COR-L47 (cell line): ENCODE measurements around the gene TOR4A.
"Not testable (repeated sequence)": the region's sequence is repeated elsewhere in the genome, so short reads cannot be mapped to it uniquely, and the experiment has no call there.

Experiments used
- DNase-seq: peaks from one replicate; lab custom pipeline; 2025; lab: John Stamatoyannopoulos, UW

TOR4A gene

DNA sequence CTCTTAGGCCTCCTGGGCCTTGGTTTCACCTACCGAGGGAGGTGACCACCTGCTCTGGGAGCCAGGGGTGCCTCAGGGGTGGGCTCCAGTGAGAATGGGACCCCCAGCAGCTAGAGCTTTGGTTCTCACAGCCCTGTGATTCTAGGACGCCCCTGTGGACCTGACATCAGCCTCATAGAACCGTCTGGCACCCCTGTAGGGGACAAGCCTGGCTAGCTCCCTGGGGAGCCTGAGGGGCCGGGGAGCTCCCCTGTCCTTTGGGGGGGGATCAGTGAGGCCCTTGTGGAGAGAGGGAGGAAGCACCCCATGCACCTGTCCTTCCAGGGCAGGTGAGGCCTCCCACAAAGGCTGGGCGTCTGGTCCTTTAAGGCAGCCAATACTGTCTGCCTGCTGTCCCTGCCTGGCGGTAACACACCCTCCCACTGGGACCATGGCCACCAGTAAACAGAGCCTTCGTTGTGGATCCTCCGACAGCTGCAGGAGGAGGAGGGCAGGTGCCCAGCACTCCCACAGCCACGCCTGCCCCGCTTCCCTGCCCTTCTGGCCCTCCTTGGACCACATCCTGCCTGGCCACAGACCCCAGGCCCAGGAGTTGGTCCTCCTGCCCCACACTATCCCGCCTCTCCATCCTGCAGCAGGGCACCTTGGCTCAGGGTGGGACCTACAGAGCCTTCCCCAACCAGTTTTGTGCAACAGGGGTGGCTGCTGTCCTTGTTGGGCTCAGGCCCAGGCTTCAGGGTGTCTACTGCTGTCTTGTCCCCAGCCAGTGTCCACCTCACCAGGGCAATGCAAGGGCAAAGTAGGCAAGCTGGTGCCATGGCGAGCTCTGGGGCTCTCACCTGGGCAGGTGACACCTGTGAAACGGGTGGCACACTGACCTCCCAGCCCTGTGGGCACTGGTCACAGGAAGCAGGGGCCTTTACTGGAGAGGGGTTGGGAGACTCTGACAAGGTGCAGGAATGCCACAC lies 39.5 kb upstream of the TOR4A start:
- DNase-seq, result peak; percentile 86

DNA sequence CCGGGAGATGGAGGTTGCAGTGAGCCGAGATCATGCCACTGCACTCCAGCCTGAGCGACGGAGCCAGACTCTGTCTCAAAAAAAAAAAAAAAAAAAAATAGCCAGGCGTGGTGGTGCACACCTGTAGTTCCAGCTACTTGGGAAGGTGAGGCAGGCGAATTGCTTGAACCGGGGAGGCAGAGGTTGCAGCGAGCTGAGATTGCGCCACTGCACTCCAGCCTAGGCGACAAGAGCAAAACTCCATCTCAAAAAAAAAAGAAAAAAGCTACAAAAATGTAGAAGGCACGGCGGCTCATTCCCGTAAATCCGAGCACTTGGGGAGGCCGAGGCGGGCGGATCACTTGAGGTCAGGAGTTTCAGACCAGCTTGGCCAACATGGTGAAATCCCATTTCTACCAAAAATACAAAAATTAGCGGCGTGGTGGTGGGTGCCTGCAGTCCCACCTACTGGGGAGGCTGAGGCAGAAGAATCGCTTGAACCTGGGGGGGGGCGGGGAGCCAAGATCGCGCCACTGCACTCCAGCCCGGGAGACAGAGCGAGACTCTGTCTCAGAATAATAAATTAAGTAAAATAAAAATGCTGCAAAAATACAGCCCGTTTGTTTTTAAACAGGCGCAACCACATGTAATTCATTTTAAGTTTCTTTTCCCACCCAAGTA lies 37.9 kb upstream of the TOR4A start:
- DNase-seq, result not testable (repeated sequence)

- DNase-seq, result peak; percentile 75
Measured at GRCh38 chr9:137240318-137240840, 37.1 kb upstream of the TOR4A start.

DNA sequence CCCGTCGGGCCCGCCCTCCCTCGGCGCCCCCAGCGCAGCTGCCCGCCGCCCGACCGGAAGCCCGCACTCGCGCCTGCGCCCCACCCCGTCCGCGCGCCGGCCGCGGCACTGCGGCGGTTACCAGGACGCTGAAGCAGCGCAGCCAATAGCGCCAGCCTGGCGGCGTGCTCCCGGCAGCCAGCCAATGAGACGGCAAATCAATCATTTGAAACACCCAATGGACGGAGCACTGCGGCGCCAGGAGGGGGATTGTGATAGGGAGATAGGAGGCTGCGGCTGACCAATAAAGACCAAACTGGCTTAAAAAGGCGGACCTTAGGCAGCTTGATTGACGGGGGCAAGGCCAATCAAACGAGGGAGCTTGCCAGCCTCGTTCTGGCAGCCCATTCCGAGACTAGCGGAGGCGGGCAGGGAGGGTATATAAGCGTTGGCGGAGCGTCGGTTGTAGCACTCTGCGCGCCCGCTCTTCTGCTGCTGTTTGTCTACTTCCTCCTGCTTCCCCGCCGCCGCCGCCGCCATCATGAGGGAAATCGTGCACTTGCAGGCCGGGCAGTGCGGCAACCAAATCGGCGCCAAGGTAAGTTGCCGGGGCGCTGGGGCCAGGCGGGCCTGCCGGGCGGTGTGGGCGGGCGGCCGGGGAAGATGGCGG lies 36.6 kb upstream of the TOR4A start, which contains the start of gene TUBB4B:
Gene TUBB4B, plus strand, starts transcription at position 447 of the 649 bp plus-strand sequence. Its CDS starts 74 bp downstream, at position 521.
- peak; percentile 99 for DNase-seq

DNA sequence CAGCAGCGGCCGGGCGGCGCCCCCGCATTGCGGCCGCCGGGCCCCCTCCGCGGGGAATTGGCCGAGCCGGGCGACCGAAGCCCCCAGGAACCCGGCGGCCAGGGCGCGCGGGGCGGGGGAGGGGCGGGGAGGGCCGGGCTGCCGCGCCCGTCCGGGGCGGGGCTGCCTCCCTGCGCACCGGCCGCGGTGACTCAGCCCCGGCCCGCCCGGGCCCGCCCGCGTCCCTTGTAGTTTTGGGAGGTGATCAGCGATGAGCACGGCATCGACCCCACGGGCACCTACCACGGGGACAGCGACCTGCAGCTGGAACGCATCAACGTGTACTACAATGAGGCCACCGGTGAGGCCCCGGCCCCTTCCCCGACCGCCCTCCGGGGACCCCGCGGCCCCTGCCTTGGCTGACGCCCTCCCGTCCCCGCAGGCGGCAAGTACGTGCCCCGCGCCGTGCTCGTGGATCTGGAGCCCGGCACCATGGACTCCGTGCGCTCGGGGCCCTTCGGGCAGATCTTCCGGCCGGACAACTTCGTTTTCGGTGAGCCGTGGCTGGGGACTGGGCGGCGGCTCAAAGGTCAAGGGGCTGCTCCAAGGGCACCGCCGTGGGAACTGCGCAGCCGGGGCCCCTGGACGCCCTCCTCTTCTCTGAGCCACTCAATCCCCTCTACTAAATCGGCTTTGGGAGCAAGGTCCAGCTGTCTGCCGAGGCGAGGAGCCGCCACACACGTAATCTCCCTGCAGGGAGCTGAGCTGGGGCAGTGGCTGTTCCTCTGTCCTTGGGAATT lies 35.8 kb upstream of the TOR4A start:
- no peak for DNase-seq

DNA sequence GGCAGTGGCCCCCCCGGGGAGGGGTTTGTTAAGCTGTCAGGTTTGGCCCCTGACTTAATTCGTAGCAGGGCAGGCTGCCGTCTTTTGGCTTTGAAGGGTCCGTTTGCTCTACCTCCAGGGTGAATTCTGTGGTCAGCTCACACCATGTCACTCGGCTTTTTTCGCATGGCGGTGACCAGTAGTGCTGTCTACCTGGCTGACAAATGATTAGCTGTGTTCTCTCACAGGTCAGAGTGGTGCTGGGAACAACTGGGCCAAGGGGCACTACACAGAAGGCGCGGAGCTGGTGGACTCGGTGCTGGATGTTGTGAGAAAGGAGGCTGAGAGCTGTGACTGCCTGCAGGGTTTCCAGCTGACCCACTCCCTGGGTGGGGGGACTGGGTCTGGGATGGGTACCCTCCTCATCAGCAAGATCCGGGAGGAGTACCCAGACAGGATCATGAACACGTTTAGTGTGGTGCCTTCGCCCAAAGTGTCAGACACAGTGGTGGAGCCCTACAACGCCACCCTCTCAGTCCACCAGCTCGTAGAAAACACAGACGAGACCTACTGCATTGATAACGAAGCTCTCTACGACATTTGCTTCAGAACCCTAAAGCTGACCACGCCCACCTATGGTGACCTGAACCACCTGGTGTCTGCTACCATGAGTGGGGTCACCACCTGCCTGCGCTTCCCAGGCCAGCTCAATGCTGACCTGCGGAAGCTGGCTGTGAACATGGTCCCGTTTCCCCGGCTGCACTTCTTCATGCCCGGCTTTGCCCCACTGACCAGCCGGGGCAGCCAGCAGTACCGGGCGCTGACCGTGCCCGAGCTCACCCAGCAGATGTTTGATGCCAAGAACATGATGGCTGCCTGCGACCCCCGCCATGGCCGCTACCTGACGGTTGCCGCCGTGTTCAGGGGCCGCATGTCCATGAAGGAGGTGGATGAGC lies 35.0 kb upstream of the TOR4A start:
- DNase-seq, result no peak

DNA sequence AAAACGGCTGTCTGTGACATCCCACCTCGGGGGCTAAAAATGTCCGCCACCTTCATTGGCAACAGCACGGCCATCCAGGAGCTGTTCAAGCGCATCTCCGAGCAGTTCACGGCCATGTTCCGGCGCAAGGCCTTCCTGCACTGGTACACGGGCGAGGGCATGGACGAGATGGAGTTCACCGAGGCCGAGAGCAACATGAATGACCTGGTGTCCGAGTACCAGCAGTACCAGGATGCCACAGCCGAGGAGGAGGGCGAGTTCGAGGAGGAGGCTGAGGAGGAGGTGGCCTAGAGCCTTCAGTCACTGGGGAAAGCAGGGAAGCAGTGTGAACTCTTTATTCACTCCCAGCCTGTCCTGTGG lies 34.3 kb upstream of the TOR4A start:
- DNase-seq, result not testable (repeated sequence)

GRCh38 chr9:137243626-137244485 lies 33.7 kb upstream of the TOR4A start:
- no peak for DNase-seq

DNA sequence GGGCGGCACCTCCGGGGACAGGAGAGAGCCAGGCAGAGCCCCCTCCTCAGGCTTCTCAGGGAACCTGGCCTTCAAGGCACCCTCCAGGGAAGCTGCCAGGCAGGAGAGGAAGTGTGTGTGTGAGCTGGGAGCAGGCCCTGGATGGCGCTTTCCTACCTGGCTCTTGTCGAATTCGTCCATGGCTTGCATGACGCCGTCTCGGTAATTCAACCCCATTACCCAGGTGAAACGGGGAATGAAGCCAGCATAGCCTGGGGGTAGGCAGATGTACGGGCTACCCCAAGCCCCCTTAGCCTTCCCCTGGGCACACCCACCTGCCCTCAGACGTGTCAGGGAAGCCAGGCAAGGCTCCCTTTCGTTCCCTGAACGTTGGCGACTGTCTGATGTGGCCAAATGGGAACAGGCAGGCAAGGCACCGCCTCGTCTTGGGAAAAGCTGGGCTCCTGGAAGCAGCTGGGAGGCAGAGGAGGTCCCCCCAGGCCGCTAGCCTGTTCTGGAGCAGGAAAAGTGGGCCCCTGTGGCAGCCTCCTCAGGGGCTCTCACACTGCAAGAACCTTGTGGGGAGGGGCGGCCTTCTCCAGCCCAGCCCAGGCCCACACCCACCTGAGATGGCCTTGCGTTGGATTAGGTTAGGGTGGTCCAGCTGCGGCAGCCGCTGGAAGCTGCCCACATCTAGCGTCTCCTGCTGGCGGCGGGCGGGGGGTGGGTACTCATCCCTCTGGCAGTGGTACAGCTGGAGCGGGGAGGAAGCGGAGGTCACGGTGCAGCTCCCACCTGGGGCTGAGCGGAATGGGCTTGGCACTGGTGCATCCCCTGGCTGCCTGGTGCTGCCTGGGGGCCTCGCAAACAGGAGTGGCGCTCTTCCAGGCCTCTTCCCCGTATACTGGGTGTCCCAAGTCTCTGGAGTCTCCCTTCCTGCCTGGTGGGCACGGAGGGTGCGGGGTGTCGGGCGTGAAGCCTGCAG lies 32.8 kb upstream of the TOR4A start:
- peak; percentile 64 for DNase-seq

DNA sequence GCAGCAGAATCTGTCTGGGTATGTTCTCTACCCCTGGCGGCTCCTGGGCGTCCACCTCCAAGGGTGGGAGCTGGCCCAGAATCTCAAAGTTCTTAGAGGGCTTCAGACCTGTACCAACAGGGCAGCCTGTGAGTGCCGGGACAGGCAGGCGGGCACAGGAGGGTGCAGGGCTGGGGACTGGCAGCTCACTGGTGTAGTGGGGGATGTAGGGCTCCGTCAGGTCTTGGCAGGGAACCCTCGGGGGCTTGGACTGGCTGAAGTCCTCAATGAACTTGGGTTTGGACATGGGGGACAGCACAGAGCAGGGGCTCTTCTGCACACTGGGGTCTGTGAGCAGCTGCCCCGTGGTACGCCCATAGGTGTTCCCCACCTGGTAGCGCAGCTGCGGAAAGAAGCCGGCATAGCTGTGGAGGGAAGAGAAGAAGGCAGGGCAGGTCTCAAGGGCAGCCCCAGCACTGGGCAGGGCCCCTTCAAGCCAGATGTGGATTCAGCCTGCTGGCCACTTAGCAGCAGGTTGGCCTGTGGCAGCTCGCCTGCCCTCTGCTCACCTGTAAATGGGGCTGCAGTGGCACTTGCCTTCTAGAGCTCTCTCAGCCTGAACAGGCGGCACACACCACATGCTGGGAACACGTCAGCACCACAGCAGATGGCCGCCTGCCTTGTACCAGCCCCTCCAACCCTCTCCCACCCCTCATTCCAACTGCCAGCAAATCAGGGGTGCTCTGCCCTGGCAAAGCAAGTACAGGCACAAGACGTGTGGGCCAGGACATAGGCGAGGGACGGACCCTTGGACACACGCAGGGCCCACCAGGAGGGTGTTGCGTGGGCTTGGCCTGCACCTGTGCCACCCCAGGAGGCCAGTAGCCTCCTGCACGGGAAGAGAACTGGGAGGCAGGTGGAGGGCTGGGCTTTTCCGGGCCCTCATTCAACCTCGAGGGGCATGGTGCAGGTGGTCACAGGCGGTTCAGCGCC lies 31.8 kb upstream of the TOR4A start:
- no peak for DNase-seq

- DNase-seq, result no peak
Measured at GRCh38 chr9:137247135-137247915, 30.2 kb upstream of the TOR4A start.

DNA sequence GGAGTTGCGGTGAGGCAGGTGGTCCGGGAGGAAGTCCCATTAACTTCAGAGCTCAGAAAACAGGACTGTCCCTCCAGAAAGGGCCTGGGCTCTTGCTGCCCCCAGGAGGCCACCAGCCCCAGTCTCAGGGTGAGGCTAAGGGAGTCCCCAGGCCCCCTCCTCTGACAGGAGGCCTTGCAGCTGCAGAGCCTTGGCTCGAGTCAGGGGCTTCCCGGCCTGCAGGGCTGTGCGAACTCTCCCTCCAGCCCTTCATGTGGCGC lies 29.7 kb upstream of the TOR4A start:
- DNase-seq, result no peak

DNA sequence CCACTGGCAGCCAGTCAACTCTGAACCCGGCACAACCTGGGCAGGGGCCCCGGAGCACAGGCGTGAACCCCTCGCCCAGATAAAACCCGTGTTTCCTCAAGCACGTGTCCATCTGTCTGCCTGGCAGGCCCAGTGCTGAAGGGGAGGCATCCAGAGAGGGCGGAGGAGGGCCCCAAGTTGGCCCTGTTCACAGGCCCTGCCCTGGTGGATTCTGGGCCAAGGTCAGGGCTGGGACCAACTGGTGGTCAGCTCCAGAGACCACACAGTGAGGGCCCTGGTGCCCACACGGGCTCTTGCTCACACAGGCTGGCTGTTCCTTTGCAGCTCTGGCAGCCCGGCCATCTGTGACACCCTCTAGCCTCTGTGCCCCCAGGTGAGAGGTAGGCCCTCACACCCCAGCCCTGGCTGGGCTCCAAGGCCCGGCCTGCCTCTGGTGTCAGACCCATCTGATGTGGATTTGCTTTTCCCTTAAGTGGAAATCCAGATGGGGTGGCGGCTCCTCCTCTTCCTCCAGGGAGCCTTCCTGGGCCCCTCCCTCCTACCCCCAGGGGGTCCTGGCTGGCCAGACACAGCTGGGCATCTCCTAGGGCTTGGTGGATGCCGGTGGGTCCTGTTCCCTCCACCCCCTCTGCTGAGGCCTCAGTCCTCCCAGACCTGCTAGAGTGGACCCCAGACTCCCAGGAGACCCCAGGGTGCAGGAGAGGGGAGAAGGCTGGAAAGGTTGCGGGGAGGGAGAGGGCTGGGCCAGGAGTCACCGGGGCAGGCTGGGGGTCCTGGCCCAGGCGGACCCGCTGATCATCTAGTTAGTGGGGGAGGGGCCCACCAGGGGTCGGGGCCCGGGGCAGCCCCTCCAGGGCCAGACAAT lies 27.0 kb upstream of the TOR4A start:
- no peak for DNase-seq

DNA sequence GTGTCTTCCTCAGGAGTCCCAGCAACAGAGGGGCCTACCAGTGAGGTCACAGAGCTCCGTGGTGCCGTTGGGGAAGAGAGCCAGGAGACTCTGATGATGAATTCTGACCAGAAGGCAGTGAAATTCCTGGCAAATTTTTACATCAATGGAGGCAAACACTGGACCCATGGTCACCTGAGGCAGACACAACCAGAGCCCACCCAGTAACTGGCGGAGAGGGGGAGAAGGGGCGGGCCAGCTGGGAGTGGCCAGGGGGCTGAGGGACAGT lies 26.4 kb upstream of the TOR4A start, which contains the start of gene STPG3:
Gene STPG3, plus strand, starts transcription at position 93 of the 268 bp plus-strand sequence. Its CDS starts 1 bp downstream, at position 94.
- DNase-seq, result no peak

GRCh38 chr9:137251490-137252268 lies 25.8 kb upstream of the TOR4A start:
- DNase-seq, result no peak
